ENCODE results near the gene FBXO24.

FBXO24 gene

DNA sequence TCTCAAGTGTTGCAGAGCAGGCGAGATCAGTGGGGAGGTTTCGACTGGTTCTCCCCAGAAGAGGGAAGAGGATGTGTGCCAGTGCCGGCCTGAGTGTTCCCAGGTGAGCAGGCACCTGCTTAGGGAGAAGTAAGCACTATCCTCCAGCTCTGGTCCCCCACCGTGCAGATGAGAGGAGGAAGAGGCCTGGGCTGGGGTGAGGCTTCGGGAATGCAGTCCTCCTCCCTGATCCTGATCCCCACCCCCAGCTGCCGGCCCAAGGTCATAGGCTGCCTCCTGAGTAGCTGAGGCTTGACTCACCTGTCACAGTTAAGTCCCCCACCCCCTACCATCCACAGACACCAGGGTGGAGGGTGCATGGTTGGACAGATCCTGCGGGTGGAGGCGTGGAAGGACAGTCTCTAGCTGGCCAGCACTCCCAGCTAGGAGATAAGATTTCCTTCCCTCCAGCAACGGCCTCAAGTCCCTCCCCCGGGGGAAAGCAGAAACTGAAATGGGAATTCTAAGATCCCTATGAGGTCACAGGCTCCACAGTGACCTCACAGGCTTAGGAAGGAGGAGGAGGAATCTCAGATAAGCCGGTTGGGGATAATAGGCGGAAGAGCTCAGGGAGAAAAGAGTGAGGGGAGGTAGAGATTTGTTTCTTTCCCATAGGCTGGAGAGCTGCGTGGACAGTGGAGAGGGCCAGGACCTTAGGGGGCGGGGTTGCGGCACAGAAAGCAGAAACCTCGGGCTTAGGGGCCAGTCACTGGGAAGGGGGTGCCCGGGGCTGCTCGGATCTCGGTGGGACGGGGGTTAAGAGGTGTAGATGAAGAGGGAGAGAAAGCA is 1.2 kb upstream of the FBXO24 start:
- Histone ChIP-seq H3K27me3 (replicated peaks; ENCODE audit: control insufficient read depth, insufficient read depth, low read length) (no peaks in the 10 kb centered on the region), H3K9me3 (ENCODE audit: control insufficient read depth, low read length) (no peaks in the 10 kb centered on the region), H3K4me3 (ENCODE audit: low read length) (peak overlapping the region; percentile 93), H3K9ac (ENCODE audit: low read length) (peak overlapping the region; percentile 96), H3K4me1 (ENCODE audit: control insufficient read depth, insufficient read depth, low read length) (peaks cover 20% of the 10 kb centered on the region), H3K36me3 (ENCODE audit: control insufficient read depth, insufficient read depth, low read length, severe bottlenecking) (peaks cover 25% of the 10 kb centered on the region)
- peak; percentile 74 for DNase-seq (ENCODE audit: low read depth)

DNA sequence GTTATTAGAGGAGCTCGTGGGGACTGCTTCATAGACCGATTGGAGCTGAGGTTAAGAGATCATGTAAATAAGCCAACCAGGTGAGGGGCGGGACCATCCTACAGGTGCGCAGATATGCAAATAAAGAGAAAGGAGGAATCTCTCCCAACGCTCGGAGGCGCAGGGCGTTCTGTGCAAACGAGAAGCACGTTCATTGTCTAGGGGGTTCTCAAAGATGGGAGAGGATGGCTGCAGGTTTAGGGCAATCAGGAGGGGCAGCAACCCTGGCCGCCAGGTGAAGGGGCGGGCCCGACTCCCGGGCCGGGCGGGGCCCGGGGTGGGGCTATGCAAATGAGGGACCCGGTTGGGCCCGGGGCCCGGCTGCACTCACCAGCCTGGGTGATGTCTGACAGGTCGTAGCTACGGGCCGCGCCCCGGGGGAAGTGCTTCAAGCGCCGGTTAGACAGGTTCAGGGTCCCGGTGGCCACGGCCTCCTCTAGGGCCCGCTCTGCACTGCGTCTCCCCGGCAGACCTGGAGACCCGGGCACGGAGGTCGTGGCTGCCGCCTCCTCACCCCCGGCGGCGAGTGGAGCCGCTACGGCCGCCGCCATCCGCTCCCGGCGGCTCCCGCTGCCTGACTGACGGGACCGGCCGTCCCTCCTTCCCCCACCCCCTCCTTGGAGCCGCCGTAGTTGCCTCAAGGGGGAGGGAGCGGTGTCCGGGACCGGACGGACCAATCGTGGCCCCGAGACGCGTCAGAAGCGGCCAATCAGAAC is 440 bp upstream of the FBXO24 start, which contains the start of gene LRCH4:
LRCH4 (minus strand) TSS at position 619 of the 755 bp plus-strand sequence; CDS start at position 590, 29 bp downstream.
- Histone ChIP-seq H3K9ac (ENCODE audit: low read length) (peak within 1 kb of the TSS; percentile 96), H3K4me1 (ENCODE audit: control insufficient read depth, insufficient read depth, low read length) (peaks cover 28% of the 10 kb centered on the region), H3K9me3 (ENCODE audit: control insufficient read depth, low read length) (no peaks in the 10 kb centered on the region), H3K27me3 (replicated peaks; ENCODE audit: control insufficient read depth, insufficient read depth, low read length) (no peaks in the 10 kb centered on the region), H3K4me3 (ENCODE audit: low read length) (peak within 1 kb of the TSS; percentile 93), H3K36me3 (ENCODE audit: control insufficient read depth, insufficient read depth, low read length, severe bottlenecking) (peaks cover 17% of the 10 kb centered on the region)
- DNase-seq (ENCODE audit: low read depth): peak; percentile 59

DNA sequence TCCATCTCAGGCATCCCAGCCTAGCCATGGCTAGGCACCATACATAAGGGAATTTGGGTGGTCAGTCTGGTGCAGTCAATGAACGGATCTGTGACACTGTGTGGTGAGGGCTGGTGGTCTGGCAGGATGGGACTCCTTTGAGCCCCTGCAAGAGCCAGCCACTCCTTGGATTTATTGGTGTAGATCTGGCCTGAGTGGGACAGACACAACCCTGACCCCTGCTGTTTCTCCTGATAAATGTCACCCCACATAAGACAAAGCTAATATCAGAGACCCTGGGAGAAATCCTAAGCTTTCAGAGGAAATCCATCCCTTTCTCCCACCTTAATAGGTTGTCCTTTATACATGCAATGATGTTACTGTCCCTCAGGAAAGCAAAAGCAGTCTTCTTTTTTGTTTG is 2.3 kb downstream of the FBXO24 start:
- H3K4me1 ChIP-seq (ENCODE audit: control insufficient read depth, insufficient read depth, low read length): peaks cover 26% of the 10 kb centered on the region
- DNase-seq (ENCODE audit: low read depth): peak; percentile 34
- H3K27me3 ChIP-seq (replicated peaks; ENCODE audit: control insufficient read depth, insufficient read depth, low read length): no peaks in the 10 kb centered on the region
- H3K9me3 ChIP-seq (ENCODE audit: control insufficient read depth, low read length): no peaks in the 10 kb centered on the region
- H3K9ac ChIP-seq (ENCODE audit: low read length): no peak overlapping the region
- no peaks in the 10 kb centered on the region for H3K36me3 ChIP-seq (ENCODE audit: control insufficient read depth, insufficient read depth, low read length, severe bottlenecking)
- no peak overlapping the region for H3K4me3 ChIP-seq (ENCODE audit: low read length)

DNA sequence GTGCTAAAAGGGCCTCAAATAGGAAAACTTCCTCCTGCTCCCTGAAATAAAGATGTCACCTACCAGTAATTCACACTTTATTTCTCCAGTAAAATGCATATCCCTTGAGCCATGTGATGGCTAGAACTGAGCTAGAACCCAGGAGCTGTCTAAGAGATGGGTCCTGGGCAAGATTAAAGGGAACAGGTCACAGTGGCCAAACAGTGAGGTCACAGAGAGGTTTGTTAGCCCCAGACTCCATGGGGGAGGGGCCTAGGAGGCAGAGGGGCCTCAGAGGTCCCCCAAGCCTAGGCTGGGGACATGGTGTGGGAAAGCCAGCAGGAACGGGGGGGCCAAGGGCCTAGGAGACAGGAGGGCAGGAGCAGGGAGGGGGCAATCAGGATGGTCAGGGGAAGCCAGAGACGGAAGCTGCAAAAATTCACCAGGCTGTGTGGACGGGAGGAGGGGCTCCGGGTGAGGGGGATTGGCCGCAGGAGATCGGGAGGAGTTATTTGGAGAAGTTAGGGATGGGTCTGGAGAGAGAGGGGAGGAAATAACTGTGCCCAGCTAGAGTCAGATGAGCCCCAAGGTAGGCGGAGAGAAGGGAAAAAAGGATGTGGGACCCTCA is 3.3 kb downstream of the FBXO24 start:
- Histone ChIP-seq H3K9ac (ENCODE audit: low read length) (no peak overlapping the region), H3K4me1 (ENCODE audit: control insufficient read depth, insufficient read depth, low read length) (peaks cover 19% of the 10 kb centered on the region), H3K9me3 (ENCODE audit: control insufficient read depth, low read length) (no peaks in the 10 kb centered on the region), H3K27me3 (replicated peaks; ENCODE audit: control insufficient read depth, insufficient read depth, low read length) (no peaks in the 10 kb centered on the region), H3K36me3 (ENCODE audit: control insufficient read depth, insufficient read depth, low read length, severe bottlenecking) (no peaks in the 10 kb centered on the region), H3K4me3 (ENCODE audit: low read length) (no peak overlapping the region)
- no peak for DNase-seq (ENCODE audit: low read depth)

GRCh38 chr7:100590077-100590737 is 4.1 kb downstream of the FBXO24 start:
- no peaks in the 10 kb centered on the region for H3K27me3 ChIP-seq (replicated peaks; ENCODE audit: control insufficient read depth, insufficient read depth, low read length)
- H3K36me3 ChIP-seq (ENCODE audit: control insufficient read depth, insufficient read depth, low read length, severe bottlenecking): no peaks in the 10 kb centered on the region
- peak overlapping the region; percentile 13 for H3K9ac ChIP-seq (ENCODE audit: low read length)
- no peaks in the 10 kb centered on the region for H3K9me3 ChIP-seq (ENCODE audit: control insufficient read depth, low read length)
- H3K4me1 ChIP-seq (ENCODE audit: control insufficient read depth, insufficient read depth, low read length): peaks cover 11% of the 10 kb centered on the region
- no peak overlapping the region for H3K4me3 ChIP-seq (ENCODE audit: low read length)
- no peak for DNase-seq (ENCODE audit: low read depth)

- Histone ChIP-seq H3K9ac (ENCODE audit: low read length) (no peak overlapping the region), H3K4me3 (ENCODE audit: low read length) (no peak overlapping the region), H3K36me3 (ENCODE audit: control insufficient read depth, insufficient read depth, low read length, severe bottlenecking) (no peaks in the 10 kb centered on the region), H3K27me3 (replicated peaks; ENCODE audit: control insufficient read depth, insufficient read depth, low read length) (no peaks in the 10 kb centered on the region), H3K9me3 (ENCODE audit: control insufficient read depth, low read length) (no peaks in the 10 kb centered on the region), H3K4me1 (ENCODE audit: control insufficient read depth, insufficient read depth, low read length) (peaks cover 9% of the 10 kb centered on the region)
- DNase-seq (ENCODE audit: low read depth): no peak
These were observed 5.5 kb downstream of the FBXO24 start for GRCh38 chr7:100591596-100591995.

DNA sequence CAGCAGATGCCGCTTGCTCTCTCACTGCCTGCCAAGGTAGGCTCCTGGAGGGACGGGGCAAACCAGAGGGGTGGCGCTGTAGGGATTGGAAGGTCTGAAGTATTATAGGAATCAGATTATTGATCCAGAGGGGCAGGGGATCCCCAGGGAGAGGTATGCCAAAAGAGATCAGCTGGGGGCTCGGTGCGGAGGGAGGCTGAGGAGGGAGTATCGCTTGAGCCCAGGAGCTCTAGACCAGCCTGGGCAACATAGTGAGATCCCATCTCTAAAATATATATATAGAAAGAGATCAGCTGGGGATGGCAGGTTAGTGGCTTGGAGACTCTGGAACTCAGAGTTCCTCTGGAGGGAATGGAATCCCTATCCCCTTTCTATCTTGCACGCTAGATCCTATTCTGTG is 9.1 kb downstream of the FBXO24 start:
- no peak overlapping the region for H3K9ac ChIP-seq (ENCODE audit: low read length)
- H3K4me3 ChIP-seq (ENCODE audit: low read length): no peak overlapping the region
- no peaks in the 10 kb centered on the region for H3K36me3 ChIP-seq (ENCODE audit: control insufficient read depth, insufficient read depth, low read length, severe bottlenecking)
- no peaks in the 10 kb centered on the region for H3K9me3 ChIP-seq (ENCODE audit: control insufficient read depth, low read length)
- H3K4me1 ChIP-seq (ENCODE audit: control insufficient read depth, insufficient read depth, low read length): peaks cover 11% of the 10 kb centered on the region
- no peak for DNase-seq (ENCODE audit: low read depth)
- no peaks in the 10 kb centered on the region for H3K27me3 ChIP-seq (replicated peaks; ENCODE audit: control insufficient read depth, insufficient read depth, low read length)

- no peaks in the 10 kb centered on the region for H3K27me3 ChIP-seq (replicated peaks; ENCODE audit: control insufficient read depth, insufficient read depth, low read length)
- H3K4me1 ChIP-seq (ENCODE audit: control insufficient read depth, insufficient read depth, low read length): peaks cover 24% of the 10 kb centered on the region
- no peak overlapping the region for H3K9ac ChIP-seq (ENCODE audit: low read length)
- H3K9me3 ChIP-seq (ENCODE audit: control insufficient read depth, low read length): no peaks in the 10 kb centered on the region
- H3K4me3 ChIP-seq (ENCODE audit: low read length): no peak overlapping the region
- H3K36me3 ChIP-seq (ENCODE audit: control insufficient read depth, insufficient read depth, low read length, severe bottlenecking): no peaks in the 10 kb centered on the region
- DNase-seq (ENCODE audit: low read depth): no peak
These were observed 12.3 kb downstream of the FBXO24 start for GRCh38 chr7:100598425-100598824.

- DNase-seq (ENCODE audit: low read depth): no peak
- H3K9me3 ChIP-seq (ENCODE audit: control insufficient read depth, low read length): no peaks in the 10 kb centered on the region
- no peak overlapping the region for H3K4me3 ChIP-seq (ENCODE audit: low read length)
- H3K4me1 ChIP-seq (ENCODE audit: control insufficient read depth, insufficient read depth, low read length): peaks cover 29% of the 10 kb centered on the region
- no peak overlapping the region for H3K9ac ChIP-seq (ENCODE audit: low read length)
- H3K36me3 ChIP-seq (ENCODE audit: control insufficient read depth, insufficient read depth, low read length, severe bottlenecking): no peaks in the 10 kb centered on the region
- H3K27me3 ChIP-seq (replicated peaks; ENCODE audit: control insufficient read depth, insufficient read depth, low read length): no peaks in the 10 kb centered on the region
These were observed 14.0 kb downstream of the FBXO24 start for GRCh38 chr7:100599911-100600729.

- DNase-seq (ENCODE audit: low read depth): no peak
- H3K9ac ChIP-seq (ENCODE audit: low read length): no peak overlapping the region
These were observed 14.6 kb downstream of the FBXO24 start for GRCh38 chr7:100600730-100601038.

More at GRCh38 chr7:100600730-100601038, 14.6 kb downstream of the FBXO24 start:
- no peaks in the 10 kb centered on the region for H3K27me3 ChIP-seq (replicated peaks; ENCODE audit: control insufficient read depth, insufficient read depth, low read length)
- no peak overlapping the region for H3K4me3 ChIP-seq (ENCODE audit: low read length)
- H3K4me1 ChIP-seq (ENCODE audit: control insufficient read depth, insufficient read depth, low read length): peaks cover 29% of the 10 kb centered on the region
- H3K36me3 ChIP-seq (ENCODE audit: control insufficient read depth, insufficient read depth, low read length, severe bottlenecking): no peaks in the 10 kb centered on the region
- H3K9me3 ChIP-seq (ENCODE audit: control insufficient read depth, low read length): no peaks in the 10 kb centered on the region

Data from adipocyte (in vitro differentiated cells).